HK-2 (cell line): ENCODE results near the gene TDO2.
"Not testable (repeated sequence)": the region's sequence is repeated elsewhere in the genome, so short reads cannot be mapped to it uniquely, and the experiment has no call there.

Experiments used
- DNase-seq: peaks from one replicate; pipeline ENCODE4 v3.0.0-alpha.2; 2018; ENCODE audit not compliant: unreplicated experiment

Gene TDO2

GRCh38 chr4:155907556-155907955 is 4.1 kb downstream of the TDO2 start:
- no peak for DNase-seq

DNA sequence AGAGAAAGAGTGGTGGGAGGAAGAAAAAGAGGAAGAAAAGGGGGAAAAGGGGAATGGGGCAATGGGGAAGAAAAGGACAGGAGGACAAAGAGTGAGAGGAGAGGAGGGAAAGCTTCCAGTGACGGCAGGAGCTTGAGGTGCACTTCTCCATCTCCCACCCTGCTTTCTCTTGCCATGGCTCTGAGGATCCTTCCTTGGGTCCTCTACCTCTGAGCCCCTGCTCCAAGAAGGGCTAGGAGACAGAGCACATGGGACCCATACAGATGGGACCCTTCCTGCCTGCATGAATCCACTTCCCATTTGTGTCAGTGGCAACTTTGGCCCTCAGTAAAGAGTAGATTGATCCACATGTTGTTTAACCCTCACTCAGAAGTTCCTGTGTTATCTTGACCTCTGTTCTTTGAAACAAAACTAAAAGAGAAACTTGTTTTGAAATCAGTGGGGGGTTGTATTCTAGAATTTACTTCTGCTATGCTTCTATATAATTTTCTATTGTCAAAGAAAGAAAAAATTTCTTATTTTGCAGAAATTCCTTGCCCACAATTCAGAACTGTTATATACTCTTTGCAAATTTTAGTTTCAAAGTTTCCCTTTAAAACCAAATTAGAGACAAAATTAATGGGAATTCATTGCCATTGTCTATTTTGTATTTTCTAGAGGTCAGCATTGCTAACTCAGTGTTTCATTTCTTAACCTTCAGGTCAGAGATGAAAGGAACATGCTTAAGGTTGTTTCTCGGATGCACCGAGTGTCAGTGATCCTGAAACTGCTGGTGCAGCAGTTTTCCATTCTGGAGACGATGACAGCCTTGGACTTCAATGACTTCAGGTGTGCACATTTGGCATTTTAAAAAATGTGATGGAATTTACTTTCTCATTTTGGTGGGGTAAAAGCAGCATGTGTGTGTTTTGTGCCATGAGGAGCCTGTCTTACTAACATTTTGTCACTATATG is 5.0 kb downstream of the TDO2 start:
- DNase-seq = no peak

DNA sequence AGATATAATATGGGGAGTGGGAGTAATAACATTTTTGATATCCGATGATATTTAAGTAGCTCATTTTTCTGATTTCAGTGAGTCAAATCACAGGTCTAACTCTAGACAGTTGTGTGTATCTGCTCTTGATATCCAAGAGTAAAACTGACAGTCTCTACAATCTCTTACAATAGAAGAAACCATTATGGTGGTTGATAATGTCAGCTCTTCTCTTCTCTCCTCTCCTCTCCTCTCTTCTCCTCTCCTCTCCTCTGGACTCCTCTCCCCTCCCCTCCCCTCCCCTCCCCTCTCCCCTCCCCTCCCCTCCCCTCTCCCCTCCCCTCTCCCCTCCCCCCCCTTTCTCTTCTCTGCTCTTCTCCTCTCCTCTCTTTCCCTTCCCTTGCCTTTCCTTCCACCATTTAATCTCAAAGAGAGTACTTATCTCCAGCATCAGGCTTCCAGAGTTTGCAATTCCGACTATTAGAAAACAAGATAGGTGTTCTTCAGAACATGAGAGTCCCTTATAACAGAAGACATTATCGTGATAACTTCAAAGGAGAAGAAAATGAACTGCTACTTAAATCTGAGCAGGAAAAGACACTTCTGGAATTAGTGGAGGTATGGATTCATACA is 6.2 kb downstream of the TDO2 start:
- no peak for DNase-seq

DNA sequence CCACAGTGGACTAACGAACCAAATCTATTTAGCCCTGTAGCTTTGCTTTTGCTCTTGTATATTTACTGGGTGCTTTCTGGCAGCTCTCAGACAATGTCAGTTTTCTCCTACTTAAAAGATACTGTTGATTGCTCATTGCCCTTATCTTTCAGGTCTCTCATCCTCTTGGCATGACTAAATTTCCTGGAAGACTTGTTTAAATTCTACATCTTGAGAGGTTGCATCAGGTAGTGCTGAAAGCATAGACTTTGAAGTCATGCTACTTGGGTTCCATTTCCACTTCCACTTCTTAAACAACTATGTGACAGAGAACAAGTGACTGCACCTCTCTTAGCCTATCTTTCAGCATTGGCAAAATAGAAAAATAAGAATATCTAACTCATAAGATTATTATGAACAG is 8.4 kb downstream of the TDO2 start:
- DNase-seq = no peak

DNA sequence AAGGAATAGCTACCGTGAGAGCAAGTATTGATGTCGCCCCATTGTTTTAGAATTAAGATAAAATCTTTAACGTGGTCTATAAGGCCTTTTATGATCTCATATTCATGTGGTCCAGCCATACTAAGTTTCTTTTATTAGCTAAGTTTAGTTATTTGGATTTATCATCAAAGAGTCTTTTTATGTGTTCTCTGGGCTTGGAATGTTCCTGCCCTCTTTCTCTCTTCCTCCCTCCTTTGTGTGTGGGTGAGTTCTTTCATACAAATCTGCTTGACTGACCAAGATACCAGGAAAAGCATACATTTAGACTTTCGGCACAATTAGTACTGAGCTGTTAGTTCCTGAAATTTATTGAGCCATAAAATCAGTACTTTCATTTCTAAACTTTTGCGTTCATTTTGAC is 11.3 kb downstream of the TDO2 start:
- no peak for DNase-seq

DNA sequence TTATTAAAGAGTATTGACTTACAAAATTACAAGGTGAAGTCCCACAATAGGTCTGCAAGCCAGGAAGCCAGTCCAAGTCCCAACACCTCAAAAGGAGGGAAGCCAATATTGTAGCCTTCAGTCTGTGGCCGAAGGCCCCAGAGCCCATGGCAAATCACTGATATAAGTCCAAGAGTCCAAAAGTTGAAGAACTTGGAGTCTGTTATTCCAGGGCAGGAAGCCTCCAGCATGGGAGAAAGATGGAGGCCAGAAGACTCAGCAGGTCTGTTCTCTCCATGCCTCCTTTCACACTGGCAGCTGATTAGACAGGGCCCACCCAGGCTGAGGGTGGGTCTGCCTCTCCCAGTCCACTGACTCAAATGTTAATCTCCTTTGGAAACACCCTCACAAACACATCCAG is 18.1 kb downstream of the TDO2 start:
- no peak for DNase-seq

GRCh38 chr4:155924637-155925036 is 21.1 kb downstream of the TDO2 start:
- no peak for DNase-seq

GRCh38 chr4:155929833-155930232 is 26.3 kb downstream of the TDO2 start:
- DNase-seq = no peak

GRCh38 chr4:155930330-155930729 is 26.8 kb downstream of the TDO2 start:
- DNase-seq = no peak

DNA sequence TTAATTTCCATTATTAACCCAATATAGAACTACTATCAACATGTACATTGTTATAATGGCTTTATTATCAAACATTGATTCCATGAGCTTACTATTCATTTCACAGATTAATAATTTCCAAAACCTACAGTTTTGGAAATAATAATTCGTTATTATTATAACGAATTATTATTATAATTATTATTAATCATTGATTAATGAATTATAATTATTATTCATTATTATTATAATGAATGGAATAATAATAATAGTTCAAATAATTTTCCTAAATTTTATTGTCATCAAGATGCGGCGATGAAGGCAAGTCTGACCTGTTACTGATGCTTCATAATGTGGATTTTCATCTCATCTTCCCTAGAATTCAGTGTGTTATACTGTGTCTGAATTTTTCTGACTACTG is 28.1 kb downstream of the TDO2 start:
- DNase-seq = no peak

DNA sequence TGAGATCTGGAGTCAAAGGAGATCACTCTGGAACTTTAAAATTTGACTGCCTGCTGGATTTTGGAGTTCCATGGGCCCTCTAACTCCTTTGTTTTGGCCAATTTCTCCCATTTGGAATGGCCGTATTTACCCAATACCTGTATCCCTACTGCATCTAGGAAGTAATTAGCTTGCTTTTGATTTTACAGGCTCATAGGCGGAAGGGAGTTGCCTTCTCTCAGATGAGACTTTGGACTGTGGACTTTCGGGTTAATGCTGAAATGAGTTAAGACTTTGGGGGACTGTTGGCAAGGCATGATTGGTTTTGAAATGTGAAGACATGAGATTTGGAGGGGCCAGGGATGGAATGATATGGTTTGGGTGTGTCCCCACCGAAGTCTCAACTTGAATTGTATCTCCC is 31.1 kb downstream of the TDO2 start:
- DNase-seq = not testable (repeated sequence)

- no peak for DNase-seq
These were observed 32.0 kb downstream of the TDO2 start for GRCh38 chr4:155935389-155935986.

DNA sequence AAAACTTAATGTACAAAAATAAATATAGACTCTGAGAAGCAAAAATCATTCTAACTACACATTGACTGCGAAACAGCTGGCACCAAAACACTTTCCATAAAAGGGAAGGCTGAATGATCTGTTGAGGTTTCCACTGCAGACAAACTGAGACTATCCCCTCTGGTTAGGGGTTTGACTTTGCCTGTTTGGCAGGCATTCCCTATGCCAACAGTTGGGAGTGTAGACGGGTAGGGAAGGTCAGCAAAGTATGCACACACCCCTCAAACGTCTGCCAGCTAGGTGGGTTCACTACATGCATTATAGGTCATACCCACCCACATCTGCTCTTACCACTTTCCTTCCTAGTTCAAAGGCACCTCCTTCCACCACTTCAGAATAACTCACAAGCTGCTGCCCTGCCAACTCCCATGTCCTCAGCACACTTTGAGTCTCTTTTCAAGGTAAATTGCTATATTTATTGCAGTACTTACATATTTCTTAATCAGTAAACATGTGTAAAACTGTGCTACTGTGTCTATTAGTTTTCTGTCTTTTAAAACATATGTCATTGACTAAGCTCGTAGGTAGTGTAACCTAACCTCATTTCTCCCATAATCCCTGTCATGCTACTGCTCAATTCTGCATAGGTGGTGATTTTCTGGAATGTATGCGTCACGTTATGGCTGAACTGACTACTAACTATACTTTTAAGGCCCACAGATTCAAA is 37.7 kb downstream of the TDO2 start:
- no peak for DNase-seq

DNA sequence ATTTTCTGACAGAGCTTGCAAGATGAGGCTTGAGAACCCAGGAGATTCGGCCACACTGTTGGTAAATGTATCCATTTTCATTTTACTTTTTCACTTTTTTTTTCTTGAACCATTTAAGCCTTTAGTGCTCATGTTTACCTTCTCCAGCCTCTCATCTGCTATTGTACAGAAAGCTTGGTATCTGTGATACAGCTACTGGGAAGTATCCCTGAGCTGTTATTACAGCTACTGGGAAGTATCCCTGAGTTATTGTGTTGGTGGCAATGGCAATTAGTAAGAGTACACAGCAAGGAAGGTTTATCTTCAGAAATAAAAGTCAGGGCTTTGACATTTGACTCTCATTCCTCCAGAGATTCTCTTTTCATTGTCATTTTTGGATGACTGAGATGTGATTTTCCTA is 38.3 kb downstream of the TDO2 start:
- DNase-seq = no peak

DNA sequence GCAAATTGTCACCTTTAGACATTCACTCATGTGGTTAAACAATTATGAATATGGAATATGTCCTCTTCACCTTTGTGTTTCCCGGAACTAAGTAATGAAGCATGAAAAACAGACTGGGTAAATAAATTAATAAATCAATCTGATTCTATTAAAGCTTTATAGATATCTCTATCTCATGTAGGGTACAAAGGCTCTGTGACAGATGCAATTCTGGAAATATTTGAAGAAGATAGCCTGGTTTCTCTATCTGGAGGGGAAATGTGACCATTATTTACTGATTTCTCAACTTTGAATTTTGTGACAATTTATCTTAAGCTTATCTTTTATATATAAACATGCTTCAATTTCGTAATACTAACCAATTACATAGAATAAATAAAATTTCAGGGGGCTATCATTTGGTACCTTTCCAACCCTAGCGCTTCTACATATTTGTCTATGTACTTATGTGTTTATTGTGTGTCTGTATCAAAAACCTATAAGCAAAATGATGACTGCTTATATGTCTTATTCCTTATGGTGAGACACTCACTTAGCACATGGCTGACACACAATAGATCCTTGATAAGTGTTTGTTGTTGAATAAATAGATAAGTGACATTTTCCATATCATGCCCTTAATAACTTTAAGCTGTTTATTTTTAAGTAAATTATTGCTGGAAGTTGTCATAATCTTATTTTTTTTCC is 40.3 kb downstream of the TDO2 start:
- DNase-seq = no peak

- DNase-seq = no peak
These were observed 41.0 kb downstream of the TDO2 start for GRCh38 chr4:155944516-155944915.

- no peak for DNase-seq
These were observed 43.0 kb downstream of the TDO2 start for GRCh38 chr4:155946486-155946885.

- no peak for DNase-seq
These were observed 45.0 kb downstream of the TDO2 start for GRCh38 chr4:155948541-155948940.

DNA sequence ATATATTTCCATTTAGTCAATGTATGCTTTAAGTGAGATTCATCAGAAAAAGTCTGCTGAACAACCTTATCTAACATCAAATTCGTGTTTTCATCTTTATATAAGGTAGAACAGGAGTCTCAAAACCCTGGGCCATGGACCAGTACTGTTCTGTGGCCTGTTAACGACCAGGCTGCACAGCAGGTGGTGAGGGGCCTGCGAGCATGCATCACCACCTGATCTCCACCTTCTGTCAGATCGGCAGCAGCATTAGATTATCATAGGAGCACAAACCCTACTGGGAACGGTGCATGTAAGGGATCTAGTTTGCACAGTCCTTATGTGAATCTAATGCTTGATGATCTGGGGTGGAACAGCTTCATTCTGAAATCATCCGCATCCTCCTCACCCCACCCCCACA is 47.0 kb downstream of the TDO2 start:
- DNase-seq = no peak

GRCh38 chr4:155952501-155952901 is 49.0 kb downstream of the TDO2 start:
- DNase-seq = no peak
